HG02852 (cell line): ENCODE results near the gene DDX25.
"Not testable (repeated sequence)": the region's sequence is repeated elsewhere in the genome, so short reads cannot be mapped to it uniquely, and the experiment has no call there.

Source experiments
- ATAC-seq: cut with Tn5 transposase; IDR thresholded peaks from one replicate; pipeline ENCODE4 v1.9.1; 2021; ENCODE audit warnings: mild to moderate bottlenecking, moderate library complexity; ENCODE audit not compliant: unreplicated experiment

DDX25 gene

DNA sequence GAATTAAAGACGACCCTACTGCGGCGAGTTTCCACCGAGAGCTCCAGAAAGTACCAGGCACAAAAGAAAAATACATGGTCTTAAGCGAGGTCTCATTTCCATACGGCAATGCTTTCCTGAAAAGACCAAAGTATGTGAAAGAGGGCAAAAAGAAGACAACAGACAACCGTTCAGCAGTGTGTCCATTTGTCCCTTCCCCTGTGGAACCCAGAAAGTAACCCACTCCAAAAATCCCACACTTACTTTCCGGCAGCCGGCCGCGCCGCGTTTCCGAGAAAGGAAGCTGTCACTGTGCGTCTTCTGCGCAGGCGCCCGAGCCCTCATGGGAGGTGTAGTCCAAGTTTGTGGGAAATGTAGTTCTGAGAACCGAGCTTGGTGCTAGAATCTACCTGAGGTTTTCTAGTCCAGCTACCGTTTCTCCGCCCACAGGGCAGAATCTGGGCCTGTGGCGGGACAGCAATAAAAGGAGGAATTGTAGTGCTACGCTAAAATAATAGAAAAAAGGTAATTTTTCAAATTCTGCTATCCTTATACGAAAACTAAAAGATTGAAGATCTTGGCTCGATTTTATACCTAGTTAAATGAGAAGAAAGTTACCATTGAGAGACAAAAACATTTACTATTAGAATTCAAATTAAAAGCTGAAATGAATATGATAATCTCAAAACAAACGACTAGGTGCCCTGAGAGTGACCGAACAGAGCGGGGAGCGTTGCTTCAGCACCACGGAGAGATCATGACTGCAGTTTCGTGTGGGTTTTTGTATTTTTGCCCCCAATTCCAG is 1.2 kb upstream of the DDX25 start, which contains the start of gene PUS3:
PUS3 (minus strand) TSS at position 280 of the 784 bp plus-strand sequence. CDS start 6,922 bp downstream, outside the sequence.
- peak; percentile 95 for ATAC-seq

GRCh38 chr11:125904678-125905077 is 370 bp downstream of the DDX25 start:
- ATAC-seq, result no peak

DNA sequence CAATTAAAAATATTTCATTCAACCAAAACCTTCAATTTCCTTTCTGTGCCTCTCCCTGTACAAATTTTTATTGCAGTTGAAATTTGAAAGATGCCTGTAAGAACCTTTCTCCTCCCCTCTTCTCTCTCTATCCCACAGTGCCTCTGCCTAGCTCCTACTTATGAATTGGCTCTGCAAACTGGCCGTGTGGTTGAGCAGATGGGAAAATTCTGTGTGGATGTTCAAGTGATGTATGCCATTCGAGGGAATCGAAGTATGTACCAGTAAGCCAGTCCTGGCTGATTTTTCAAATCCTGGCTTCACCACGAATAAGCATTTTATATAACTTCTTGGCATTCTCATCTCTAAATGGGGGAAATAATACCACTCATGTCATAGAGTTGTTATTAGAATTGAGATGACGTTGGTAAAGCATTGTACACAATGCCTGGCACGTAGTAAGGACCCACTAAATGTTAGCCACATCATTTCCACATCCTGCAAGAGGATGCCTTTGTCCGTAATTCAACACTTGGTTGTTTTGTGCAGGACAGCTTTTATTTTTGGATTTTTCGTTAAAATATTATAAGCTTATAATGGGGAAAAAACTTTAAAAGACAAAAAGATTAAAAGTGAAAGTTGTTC is 6.0 kb downstream of the DDX25 start:
- no peak for ATAC-seq

- not testable (repeated sequence) for ATAC-seq
Measured at GRCh38 chr11:125914601-125915000, 10.3 kb downstream of the DDX25 start.

DNA sequence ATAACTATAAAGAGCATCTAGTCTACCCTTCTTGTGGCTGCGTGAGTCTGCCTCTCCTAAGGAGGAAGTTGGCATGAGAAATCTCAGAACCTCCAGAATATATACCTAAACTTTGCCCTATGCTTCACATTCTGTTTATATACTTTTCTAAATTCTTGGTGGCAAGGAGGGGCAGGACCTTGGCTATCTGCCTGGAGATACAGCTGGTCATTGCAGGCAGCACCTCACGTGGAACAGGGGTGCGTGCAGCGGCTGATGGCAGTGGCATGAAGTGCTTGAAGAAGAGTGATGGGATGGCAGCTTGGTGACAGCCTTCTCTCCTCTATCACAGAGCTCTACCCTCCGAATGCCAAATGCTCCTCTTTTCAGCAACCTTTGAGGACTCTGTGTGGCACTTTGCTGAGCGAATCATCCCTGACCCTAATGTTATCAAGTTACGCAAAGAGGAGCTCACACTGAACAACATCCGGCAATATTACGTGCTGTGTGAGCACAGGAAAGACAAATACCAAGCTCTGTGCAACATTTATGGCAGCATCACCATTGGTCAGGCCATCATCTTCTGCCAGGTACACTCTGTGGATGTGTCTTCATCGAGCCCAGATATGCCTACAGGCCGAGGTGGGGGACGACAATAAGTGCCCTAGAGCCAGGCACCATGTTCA is 12.5 kb downstream of the DDX25 start:
- no peak for ATAC-seq

- no peak for ATAC-seq
Measured at GRCh38 chr11:125918140-125918840, 14.0 kb downstream of the DDX25 start.

DNA sequence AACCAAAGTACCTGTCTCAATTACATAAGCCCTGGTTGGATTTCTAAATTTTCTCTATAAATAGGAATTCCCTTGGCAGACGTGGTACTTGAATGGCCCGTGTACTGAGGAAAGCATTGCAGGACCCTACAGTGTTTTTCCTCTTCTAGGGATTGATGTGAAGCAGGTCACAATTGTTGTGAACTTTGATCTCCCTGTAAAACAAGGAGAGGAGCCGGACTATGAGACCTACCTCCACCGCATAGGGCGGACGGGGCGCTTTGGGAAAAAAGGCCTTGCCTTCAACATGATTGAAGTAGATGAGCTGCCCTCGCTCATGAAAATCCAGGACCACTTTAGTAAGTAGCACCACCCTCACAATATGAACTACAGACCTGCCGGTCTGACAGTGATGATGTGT is 16.7 kb downstream of the DDX25 start:
- ATAC-seq, result no peak

- no peak for ATAC-seq
Measured at GRCh38 chr11:125922156-125922555, 17.8 kb downstream of the DDX25 start.

DNA sequence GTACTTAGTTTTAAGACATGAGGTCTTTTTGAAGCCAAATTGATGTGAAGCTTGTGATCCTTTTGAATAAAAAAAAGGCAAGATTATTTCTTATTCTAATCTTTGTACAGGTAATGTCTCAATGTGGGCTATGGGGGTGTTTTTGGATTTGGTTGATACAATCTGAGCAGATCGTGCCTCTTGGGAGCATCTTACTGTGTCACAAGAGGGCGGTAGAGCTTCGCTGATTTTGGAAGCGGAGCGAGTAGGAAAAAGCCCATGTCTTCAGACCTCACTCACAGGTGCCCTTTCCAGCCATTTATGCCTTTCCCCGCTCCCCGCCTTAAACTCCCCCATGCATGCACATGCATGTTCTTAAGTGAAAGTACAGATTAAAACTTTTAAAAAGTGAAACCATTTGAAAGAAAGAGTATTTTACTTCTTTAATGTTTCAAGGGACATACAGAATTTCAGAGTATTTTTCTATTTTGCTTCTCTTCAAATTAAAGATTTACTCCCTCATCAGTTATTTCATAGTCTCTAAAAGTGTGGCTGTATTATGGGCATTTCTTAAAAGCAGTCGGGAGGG is 18.8 kb downstream of the DDX25 start:
- no peak for ATAC-seq

DNA sequence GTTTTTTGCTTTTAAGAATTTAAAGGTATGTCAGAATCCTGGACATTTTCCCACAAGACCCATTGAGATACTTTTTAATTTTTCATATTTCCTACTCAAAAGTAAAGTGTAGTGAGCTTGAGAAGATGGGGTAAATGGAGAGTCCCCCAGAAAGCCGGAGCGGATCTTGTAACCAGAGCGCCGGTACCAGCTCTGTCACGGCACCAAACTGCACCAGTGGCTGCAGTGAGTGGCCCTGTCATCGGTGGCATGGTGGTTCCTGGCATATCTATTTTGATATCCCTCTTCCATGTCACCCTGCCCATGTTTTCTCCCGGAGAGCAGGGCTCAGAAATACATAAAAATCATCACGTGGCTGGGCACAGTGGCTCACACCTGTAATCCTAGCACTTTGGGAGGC is 19.3 kb downstream of the DDX25 start:
- ATAC-seq, result no peak

GRCh38 chr11:125924384-125925007 is 20.2 kb downstream of the DDX25 start:
- no peak for ATAC-seq

GRCh38 chr11:125925247-125925740 is 21.0 kb downstream of the DDX25 start:
- ATAC-seq, result no peak

GRCh38 chr11:125925804-125926203 is 21.5 kb downstream of the DDX25 start:
- no peak for ATAC-seq

DNA sequence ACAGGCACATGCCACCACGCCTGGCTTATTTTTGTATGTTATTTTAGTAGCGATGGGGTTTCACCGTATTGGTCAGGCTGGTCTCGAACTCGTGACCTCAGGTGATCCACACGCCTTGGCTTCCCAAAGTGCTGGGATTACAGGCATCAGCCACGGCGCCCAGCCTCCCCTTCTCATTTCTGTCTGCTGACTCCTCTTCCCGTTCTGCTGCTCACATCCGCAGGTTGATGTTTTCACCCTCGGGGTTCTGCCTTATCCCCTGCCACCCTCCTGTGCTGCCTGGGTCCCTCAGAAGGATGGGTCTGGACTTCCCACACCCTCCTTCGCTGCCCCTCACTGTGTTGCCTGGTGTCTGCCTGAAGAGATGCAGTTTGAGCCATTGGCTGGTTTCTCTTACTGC is 22.4 kb downstream of the DDX25 start:
- no peak for ATAC-seq

DNA sequence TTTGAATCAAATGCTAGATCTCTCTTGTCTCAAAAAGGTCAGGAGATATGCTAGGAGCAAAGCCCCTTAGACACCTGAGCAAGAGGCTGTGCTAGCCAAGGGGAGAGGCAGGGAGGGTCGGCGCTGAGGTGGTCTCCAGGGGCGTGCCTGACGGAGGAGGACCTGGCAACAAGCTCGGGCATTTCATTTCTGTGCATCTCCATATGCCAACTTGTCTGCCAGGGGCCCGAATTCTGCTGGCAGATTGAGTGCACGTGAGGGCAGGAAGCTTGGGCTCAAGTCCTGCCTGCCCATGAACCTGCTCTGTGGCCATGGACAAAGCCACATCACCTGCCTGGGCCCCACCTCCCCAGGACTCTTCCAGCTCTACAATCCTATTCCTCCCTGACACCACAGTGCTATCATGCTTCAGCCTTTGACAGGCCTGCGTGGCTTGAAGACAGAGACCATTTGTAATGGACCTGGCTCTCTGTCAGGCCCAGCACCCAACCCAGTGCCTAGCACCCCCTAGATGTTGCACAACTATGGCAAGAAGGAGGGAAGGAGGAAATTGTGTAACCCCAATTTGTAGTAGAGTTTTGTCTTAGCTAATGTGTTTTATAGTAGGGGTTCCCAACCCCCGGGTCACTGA is 25.3 kb downstream of the DDX25 start:
- no peak for ATAC-seq

GRCh38 chr11:125930076-125930450 is 25.8 kb downstream of the DDX25 start:
- ATAC-seq, result no peak

- no peak for ATAC-seq
Measured at GRCh38 chr11:125931116-125931515, 26.8 kb downstream of the DDX25 start.

- ATAC-seq, result no peak
Measured at GRCh38 chr11:125931668-125932067, 27.4 kb downstream of the DDX25 start.

GRCh38 chr11:125932301-125932700 is 28.0 kb downstream of the DDX25 start:
- ATAC-seq, result no peak
